ENCODE data around the gene MCHR1. TPM values are rescaled to one million over a fixed set of nuclear protein-coding genes. Genes with fewer than 3 reads are reported as not detected.
A peak's percentile ranks its signal among the peaks of the same experiment; 100 is the strongest.

The MCHR1 gene
- total RNA-seq, 4 donors from 2014 or later: 0.95 TPM; not detected in 3

DNA sequence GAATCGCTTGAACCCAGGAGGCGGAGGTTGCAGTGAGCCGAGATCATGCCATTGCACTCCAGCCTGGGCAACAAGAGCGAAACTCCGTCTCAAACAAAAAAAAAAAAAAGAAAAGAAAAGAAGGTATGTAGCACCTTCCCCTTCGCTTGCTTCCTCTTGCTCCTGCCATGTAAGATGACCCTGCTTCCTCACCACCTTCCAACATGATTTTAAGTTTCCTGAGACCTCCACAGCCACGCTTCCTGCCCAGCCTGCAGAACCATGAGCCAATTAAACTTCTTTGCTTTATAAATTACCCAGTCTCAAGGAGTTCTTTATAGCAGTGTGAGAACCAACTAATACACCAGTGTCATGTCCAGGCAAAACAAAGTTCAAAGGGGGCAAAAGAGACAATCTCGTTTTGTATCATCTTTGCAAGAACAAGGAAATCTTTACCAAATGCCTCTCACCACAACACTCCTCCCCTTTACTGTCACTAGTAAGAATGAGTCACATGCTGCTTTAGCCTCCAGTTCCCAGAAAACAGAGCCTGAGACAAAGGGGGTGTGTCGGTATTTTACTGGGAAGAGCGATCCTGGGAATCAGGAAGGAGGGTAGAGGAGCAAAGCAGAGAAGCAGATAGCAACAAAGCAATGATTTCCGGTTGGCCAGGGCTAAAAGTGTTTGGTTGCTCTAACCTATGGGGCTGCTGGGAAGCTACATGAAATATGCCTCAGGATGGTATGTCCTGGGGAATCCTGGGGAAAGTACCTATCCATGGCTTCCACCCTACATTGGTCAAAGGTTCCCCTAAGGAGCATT lies 10.5 kb upstream of the MCHR1 start:
- ATAC-seq (no peak), DNase-seq (no peak)
- in situ Hi-C loops (cut with MboI; ENCODE audit: low sequenced_read_pairs in 4 of 4): no loop called here
- H3K36me3 ChIP-seq: no peaks in the 10 kb centered on the region
- H3K4me1 ChIP-seq: peaks cover 11 to 20% of the 10 kb centered on the region in 2 donors
- H3K27ac ChIP-seq: peak overlapping the region in 3 of 4 donors; percentile 12 to 30 (median 13)
- intact Hi-C loops (cut with DNase I; ENCODE audit: low total_unique reads): no loop called here
- no peak overlapping the region for H3K4me3 ChIP-seq
- H3K27me3 ChIP-seq: no peaks in the 10 kb centered on the region
- no peaks in the 10 kb centered on the region for H3K9me3 ChIP-seq
- TF ChIP-seq, protein P1, sequence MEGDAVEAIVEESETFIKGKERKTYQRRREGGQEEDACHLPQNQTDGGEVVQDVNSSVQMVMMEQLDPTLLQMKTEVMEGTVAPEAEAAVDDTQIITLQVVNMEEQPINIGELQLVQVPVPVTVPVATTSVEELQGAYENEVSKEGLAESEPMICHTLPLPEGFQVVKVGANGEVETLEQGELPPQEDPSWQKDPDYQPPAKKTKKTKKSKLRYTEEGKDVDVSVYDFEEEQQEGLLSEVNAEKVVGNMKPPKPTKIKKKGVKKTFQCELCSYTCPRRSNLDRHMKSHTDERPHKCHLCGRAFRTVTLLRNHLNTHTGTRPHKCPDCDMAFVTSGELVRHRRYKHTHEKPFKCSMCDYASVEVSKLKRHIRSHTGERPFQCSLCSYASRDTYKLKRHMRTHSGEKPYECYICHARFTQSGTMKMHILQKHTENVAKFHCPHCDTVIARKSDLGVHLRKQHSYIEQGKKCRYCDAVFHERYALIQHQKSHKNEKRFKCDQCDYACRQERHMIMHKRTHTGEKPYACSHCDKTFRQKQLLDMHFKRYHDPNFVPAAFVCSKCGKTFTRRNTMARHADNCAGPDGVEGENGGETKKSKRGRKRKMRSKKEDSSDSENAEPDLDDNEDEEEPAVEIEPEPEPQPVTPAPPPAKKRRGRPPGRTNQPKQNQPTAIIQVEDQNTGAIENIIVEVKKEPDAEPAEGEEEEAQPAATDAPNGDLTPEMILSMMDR (IDR thresholded peaks at IDR 0.05 in 4 of 5, conservative IDR thresholded peaks at IDR 0.05 in 1 of 5): no peak
- TF ChIP-seq POLR2A (IDR thresholded peaks at IDR 0.05): no peak

DNA sequence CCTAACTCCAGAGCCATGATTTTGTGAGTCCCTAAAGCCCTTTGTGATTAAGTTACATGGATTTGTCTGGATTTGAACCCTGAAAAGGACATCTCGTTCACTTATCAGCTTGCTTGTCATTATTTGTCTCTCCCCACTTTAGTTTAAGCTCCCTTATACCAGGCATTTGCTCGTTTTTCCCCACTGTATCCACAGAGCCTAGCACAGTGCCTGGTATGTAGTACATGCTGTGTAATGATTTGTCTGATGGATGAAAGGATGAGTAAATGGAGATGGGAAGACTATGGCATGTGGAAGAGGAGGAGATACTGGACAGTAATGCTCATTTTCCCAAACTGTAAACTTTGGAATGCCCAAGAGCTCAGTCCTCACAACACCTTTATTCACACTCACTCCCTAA lies 9.2 kb upstream of the MCHR1 start:
- H3K9me3 ChIP-seq: no peaks in the 10 kb centered on the region
- intact Hi-C loops (cut with DNase I; ENCODE audit: low total_unique reads): no loop called here
- TF ChIP-seq, protein P1 (IDR thresholded peaks at IDR 0.05 in 4 of 5, conservative IDR thresholded peaks at IDR 0.05 in 1 of 5): no peak
- no peak for TF ChIP-seq POLR2A (IDR thresholded peaks at IDR 0.05)
- in situ Hi-C loops (cut with MboI; ENCODE audit: low sequenced_read_pairs in 4 of 4): no loop called here
- no peak overlapping the region for H3K4me3 ChIP-seq
- ATAC-seq (no peak), DNase-seq (no peak)
- peaks cover 7 to 15% of the 10 kb centered on the region in 2 donors for H3K4me1 ChIP-seq
- H3K36me3 ChIP-seq: no peaks in the 10 kb centered on the region
- H3K27ac ChIP-seq: no peak overlapping the region
- no peaks in the 10 kb centered on the region for H3K27me3 ChIP-seq

DNA sequence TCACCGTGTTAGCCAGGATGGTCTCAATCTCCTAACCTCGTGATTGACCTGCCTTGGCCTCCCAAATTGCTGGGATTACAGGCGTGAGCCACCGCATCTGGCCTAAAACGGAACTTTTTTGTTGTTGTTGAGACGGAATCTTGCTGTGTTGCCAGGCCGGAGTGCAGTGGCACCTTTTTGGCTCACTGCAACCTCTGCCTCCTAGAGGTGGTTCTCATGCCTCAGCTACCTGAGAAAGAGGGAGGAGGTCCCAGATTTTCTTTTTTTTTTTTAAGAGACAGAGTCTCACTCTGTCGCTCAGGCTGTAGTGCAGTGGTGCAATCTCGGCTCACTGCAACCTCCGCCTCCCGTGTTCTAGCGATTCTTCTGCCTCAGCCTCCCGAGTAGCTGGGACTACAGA lies 7.9 kb upstream of the MCHR1 start:
- no peaks in the 10 kb centered on the region for H3K36me3 ChIP-seq
- H3K27me3 ChIP-seq: no peaks in the 10 kb centered on the region
- DNase-seq (no peak), ATAC-seq (no peak)
- intact Hi-C loops (cut with DNase I; ENCODE audit: low total_unique reads) (no loop called here), in situ Hi-C loops (cut with MboI; ENCODE audit: low sequenced_read_pairs in 4 of 4) (no loop called here)
- no peak overlapping the region for H3K4me3 ChIP-seq
- H3K27ac ChIP-seq: no peak overlapping the region
- TF ChIP-seq, protein P1 (IDR thresholded peaks at IDR 0.05 in 4 of 5, conservative IDR thresholded peaks at IDR 0.05 in 1 of 5): no peak
- no peaks in the 10 kb centered on the region for H3K9me3 ChIP-seq
- H3K4me1 ChIP-seq: peaks cover 0 to 1% of the 10 kb centered on the region in 2 donors

DNA sequence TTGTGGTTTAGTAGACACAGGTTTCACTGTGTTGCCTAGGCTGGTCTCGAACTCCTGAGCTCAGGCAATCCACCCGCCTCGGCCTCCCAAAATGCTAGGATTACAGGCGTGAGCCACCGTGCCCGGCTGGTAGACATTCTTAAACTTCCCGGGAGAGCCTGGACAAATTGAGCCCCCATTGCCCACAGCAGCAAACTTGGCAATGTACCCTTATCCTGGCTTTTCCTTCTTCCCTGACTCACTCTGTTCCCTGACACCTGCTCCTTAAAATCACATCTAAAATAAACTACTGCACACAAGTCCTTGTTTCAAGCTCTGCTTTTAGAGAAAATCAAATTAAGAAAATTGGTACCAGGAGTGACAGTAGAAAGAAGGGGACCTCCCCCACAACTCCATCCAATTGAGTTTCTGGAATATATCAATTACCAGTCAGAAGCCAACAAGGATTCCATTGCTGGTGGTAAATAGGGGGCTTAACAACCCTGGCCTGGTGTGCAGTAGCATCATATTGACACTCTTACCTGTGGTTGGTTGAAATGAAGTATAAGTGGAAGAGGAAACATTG lies 7.4 kb upstream of the MCHR1 start:
- Histone ChIP-seq H3K27ac (no peak overlapping the region), H3K9me3 (no peaks in the 10 kb centered on the region), H3K4me1 (no peaks in the 10 kb centered on the region), H3K4me3 (no peak overlapping the region), H3K27me3 (no peaks in the 10 kb centered on the region), H3K36me3 (no peaks in the 10 kb centered on the region)
- intact Hi-C loops (cut with DNase I; ENCODE audit: low total_unique reads): no loop called here
- TF ChIP-seq, protein P1 (IDR thresholded peaks at IDR 0.05 in 4 of 5, conservative IDR thresholded peaks at IDR 0.05 in 1 of 5): no peak
- no peak for TF ChIP-seq POLR2A (IDR thresholded peaks at IDR 0.05)
- ATAC-seq: no peak
- in situ Hi-C loops (cut with MboI; ENCODE audit: low sequenced_read_pairs in 4 of 4): no loop called here
- no peak for DNase-seq

Data from gastrocnemius medialis (tissue), 4 donors.